ENCODE measurements around the gene BCAR3.

Gene BCAR3

DNA sequence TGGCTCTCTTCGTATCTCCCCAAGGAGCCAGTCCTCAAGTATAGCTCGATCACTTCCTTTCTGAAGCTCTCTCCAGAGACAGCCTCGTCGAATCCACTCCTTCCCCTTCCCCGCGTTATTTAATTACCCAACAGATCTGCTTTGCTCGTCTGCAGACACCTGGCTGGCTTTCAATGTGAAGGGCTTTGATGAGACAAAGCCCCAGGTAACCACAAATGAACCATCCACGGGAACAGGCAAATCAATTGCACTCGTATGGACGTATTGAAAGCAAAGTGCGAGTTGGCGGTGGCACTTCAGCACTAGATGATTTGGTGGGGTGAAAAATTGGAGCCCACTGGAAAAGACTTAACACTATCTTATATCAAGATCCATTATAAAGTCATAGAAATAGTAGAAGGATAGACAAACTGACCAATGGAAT, 364 bp upstream of the BCAR3 start (continued):
- TF ChIP-seq ZNF184 (tag by site-specific recombination; IDR thresholded peaks at IDR 0.05) (no peak), ZNF621 (tag by site-specific recombination; IDR thresholded peaks at IDR 0.05) (no peak), ZNF610 (tag by site-specific recombination; IDR thresholded peaks at IDR 0.05; ENCODE audit: borderline replicate concordance) (no peak), ZNF544 (tag by site-specific recombination; IDR thresholded peaks at IDR 0.05) (no peak), ZNF2 (tag by site-specific recombination; IDR thresholded peaks at IDR 0.05) (peak; percentile 19; the same call in 1 of the 2 replicates), ZNF560 (tag by site-specific recombination; IDR thresholded peaks at IDR 0.05; ENCODE audit: borderline replicate concordance) (no peak), ZBTB48 (tag by site-specific recombination; IDR thresholded peaks at IDR 0.05) (no peak), IKZF3 (tag by site-specific recombination; IDR thresholded peaks at IDR 0.05) (no peak), ZNF707 (tag by site-specific recombination; IDR thresholded peaks at IDR 0.05) (no peak), ZNF600 (tag by site-specific recombination; IDR thresholded peaks at IDR 0.05) (0 out of 2 replicates have a peak, but pooled peaks have one; percentile 3), ZBTB20 (tag by site-specific recombination; IDR thresholded peaks at IDR 0.05) (0 out of 2 replicates have a peak, but pooled peaks have one; percentile 1), ZNF133 (tag by site-specific recombination; IDR thresholded peaks at IDR 0.05) (no peak), ZNF292 (tag by site-specific recombination; IDR thresholded peaks at IDR 0.05; ENCODE audit: borderline replicate concordance, low read depth) (no peak), HOXD13 (CRISPR knock-in tag; IDR thresholded peaks at IDR 0.05; ENCODE audit: borderline replicate concordance) (no peak), ZBTB17 (tag by site-specific recombination; IDR thresholded peaks at IDR 0.05) (peak; percentile 76), ZNF596 (tag by site-specific recombination; IDR thresholded peaks at IDR 0.05) (no peak), ZSCAN23 (tag by site-specific recombination; IDR thresholded peaks at IDR 0.05) (no peak), ZNF555 (tag by site-specific recombination; conservative IDR thresholded peaks at IDR 0.05) (no peak), SCRT1 (tag by site-specific recombination; IDR thresholded peaks at IDR 0.05; ENCODE audit: borderline replicate concordance) (no peak), ZNF335 (tag by site-specific recombination; conservative IDR thresholded peaks at IDR 0.05) (peak; percentile 67), ZNF501 (tag by site-specific recombination; IDR thresholded peaks at IDR 0.05) (peak; percentile 25; the same call in 1 of the 2 replicates)
- TF ChIP-seq, protein P1, sequence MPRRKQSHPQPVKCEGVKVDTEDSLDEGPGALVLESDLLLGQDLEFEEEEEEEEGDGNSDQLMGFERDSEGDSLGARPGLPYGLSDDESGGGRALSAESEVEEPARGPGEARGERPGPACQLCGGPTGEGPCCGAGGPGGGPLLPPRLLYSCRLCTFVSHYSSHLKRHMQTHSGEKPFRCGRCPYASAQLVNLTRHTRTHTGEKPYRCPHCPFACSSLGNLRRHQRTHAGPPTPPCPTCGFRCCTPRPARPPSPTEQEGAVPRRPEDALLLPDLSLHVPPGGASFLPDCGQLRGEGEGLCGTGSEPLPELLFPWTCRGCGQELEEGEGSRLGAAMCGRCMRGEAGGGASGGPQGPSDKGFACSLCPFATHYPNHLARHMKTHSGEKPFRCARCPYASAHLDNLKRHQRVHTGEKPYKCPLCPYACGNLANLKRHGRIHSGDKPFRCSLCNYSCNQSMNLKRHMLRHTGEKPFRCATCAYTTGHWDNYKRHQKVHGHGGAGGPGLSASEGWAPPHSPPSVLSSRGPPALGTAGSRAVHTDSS (tag by site-specific recombination; IDR thresholded peaks at IDR 0.05) = no peak
- TF ChIP-seq, protein P2, sequence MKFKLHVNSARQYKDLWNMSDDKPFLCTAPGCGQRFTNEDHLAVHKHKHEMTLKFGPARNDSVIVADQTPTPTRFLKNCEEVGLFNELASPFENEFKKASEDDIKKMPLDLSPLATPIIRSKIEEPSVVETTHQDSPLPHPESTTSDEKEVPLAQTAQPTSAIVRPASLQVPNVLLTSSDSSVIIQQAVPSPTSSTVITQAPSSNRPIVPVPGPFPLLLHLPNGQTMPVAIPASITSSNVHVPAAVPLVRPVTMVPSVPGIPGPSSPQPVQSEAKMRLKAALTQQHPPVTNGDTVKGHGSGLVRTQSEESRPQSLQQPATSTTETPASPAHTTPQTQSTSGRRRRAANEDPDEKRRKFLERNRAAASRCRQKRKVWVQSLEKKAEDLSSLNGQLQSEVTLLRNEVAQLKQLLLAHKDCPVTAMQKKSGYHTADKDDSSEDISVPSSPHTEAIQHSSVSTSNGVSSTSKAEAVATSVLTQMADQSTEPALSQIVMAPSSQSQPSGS (tag by site-specific recombination; IDR thresholded peaks at IDR 0.05; ENCODE audit: low read depth) = no peak
- TF ChIP-seq, protein P3, sequence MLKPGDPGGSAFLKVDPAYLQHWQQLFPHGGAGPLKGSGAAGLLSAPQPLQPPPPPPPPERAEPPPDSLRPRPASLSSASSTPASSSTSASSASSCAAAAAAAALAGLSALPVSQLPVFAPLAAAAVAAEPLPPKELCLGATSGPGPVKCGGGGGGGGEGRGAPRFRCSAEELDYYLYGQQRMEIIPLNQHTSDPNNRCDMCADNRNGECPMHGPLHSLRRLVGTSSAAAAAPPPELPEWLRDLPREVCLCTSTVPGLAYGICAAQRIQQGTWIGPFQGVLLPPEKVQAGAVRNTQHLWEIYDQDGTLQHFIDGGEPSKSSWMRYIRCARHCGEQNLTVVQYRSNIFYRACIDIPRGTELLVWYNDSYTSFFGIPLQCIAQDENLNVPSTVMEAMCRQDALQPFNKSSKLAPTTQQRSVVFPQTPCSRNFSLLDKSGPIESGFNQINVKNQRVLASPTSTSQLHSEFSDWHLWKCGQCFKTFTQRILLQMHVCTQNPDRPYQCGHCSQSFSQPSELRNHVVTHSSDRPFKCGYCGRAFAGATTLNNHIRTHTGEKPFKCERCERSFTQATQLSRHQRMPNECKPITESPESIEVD (tag by site-specific recombination; IDR thresholded peaks at IDR 0.05) = no peak
- TF ChIP-seq, protein P4, sequence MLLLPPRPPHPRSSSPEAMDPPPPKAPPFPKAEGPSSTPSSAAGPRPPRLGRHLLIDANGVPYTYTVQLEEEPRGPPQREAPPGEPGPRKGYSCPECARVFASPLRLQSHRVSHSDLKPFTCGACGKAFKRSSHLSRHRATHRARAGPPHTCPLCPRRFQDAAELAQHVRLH (tag by site-specific recombination; IDR thresholded peaks at IDR 0.05) = no peak
